ENCODE measurements around the gene EML3.
"Not testable (repeated sequence)": the region's sequence is repeated elsewhere in the genome, so short reads cannot be mapped to it uniquely, and the experiment has no call there.

EML3 gene

DNA sequence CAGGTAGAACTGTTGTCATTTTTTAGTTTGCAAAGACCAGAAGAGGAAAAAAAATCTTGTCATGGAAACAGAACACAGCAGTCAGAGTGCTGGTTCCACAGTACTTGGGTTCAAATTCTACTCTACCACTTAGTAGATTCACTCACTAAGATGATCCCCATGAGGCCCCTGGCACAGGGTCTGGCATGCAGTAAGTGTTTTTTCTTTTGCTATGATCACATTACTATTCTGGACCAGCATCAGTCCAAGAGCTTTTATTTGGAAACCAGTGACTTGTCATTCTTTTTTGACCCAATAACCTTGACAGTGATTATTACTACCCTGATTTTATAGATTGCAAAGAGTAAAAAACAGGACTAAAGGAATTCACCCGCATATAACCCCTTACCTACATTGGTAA is 43.0 kb downstream of the EML3 start:
- DNase-seq, result no peak

DNA sequence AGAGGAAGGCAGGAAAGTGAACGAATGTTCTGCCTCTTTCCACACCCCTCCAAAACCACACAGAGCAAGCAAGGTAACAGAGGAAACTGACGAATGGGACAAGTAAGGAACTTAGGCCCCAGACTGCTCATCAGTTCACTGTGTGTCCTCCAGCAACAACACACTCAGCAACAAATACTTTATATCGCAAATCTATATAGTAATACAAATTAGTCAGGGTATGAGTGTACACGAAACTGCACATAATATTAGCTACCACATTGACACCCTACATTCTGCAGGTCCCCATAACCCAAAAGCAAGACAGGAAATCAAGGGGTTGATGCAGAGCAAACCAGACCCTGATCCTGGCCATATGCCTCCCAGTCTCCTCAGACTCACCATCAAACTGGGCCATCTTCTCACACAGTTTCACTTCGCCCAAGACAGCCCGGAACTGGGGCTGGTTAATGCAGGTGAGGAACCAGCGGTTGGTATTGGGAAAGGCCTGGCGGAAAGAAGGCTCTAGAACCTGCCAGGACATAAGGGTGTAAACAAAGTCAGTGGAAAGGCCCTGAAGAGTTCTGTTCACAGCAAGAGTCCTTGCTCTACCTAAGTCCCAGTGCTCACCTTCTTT is 45.4 kb downstream of the EML3 start:
- DNase-seq, result no peak

GRCh38 chr11:62566247-62566646 is 46.3 kb downstream of the EML3 start:
- no peak for DNase-seq

DNA sequence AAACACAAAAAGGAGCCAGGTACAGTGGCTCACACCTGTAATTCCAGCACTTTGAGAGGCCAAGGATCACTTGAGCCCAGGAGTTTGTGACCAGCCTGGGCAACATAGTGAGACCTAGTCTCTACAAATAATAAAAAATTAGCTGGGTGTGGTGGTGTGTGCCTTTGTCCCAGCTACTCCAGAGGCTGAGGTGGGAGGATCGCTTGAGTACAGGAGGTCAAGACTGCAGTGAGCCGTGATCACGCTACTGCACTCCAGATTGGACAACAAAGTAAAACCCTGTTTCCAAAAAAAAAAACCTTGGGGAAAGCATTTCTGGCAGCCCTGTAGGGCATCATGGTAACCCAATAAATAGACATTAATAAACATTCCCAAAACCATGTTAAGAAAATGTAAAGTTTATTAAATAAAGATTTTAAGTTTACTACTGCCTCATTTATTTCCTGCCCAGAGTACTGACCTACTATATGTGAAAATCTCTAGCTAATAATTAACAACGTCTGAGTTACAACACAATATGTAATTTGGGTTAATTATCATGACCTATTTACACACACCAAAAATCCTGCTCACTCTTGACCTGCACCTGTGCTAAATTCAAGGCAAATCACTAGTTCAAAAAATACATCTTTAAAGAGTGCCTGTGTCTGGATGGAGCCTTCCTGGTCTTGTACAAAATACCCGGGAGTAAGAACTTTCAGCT is 47.3 kb downstream of the EML3 start:
- no peak for DNase-seq

- not testable (repeated sequence) for DNase-seq
These were observed 50.8 kb downstream of the EML3 start for GRCh38 chr11:62561677-62562230.

- peak; percentile 85 to 92 (median 89) for DNase-seq
These were observed 51.9 kb downstream of the EML3 start for GRCh38 chr11:62560566-62561103.

- not testable (repeated sequence) for DNase-seq
These were observed 52.9 kb downstream of the EML3 start for GRCh38 chr11:62559626-62560025.

DNA sequence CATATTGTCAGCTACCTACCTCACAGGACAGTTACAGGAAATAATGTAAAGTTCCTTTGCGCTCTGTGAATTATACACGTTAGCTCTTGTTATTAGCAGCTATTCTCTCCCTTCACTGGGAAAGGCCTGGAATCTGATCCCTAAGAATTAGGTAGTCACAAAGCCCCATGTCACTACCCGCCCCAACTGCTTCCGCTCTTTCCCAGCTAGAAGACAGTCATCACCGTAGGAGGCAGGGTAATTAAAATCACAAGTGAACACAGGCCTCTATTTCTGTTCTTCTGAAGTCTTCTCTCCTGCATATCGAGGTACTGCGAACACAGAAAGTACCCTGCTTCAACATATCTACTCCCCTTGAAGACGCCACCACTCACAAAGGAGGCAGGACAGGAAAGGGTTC is 53.4 kb downstream of the EML3 start:
- DNase-seq, result no peak

DNA sequence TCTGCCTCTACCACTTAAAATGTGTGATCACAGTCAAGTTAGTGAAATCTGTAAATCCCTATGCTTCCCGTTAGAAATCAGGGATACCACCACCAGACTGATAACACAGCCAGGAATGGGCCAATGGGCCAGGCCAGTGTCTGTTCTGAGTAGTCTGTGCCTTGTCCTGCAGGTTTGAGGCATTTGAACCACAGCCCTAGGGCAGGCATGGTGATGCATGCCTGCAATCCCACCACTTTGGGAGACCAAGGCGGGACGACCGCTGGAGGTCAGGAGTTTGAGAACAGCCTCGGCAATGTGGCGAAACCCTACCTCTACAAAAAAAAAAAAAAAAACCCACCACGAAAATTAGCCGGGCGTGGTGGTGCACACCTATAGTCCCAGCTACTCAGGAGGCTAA is 53.9 kb downstream of the EML3 start:
- DNase-seq, result no peak

DNA sequence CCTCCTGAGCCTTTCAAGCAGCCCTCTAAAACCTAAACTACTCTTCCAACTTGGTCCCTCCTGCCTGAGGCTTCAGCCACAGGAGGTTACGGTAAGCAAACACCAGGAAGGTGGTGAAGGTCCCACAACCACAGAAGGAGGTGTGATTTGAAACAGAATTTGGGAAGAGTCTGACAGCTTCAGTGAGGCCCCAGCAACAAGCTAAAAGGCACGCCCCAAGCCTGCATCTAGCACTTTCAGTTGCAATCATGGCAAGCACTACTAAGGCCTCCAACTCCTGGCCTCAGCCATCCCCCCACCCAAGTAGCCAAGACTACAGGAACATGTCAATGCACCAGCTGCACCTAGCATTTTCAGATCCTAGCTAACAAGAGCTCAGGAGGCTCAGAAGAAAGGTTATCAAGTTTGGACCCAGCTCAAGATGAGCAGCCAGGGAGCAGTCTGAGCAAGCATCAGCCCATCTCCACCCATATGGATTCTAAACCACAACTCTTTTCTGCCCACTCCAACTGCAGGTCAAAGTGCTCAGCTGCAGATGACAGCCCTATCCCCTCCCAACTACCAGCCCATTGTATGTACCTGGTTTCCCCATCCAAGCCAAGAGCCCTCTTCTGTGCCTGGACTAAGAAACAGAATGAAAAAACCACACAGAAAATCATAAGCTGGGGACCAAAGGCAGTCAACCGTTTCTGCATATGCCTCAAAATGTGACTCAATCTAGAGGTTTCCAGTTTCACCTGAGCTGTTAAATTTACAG is 55.5 kb downstream of the EML3 start:
- no peak for DNase-seq

- DNase-seq, result peak; percentile 92 to 96 (median 94)
These were observed 56.3 kb downstream of the EML3 start for GRCh38 chr11:62556108-62556874.

- peak; percentile 83 to 93 (median 91) for DNase-seq
These were observed 57.0 kb downstream of the EML3 start for GRCh38 chr11:62555464-62556107.

GRCh38 chr11:62554387-62555167 is 58.0 kb downstream of the EML3 start:
- peak in 1 of 4 experiments; percentile 24 for DNase-seq

- peak; percentile 45 to 79 (median 61) for DNase-seq
These were observed 58.7 kb downstream of the EML3 start for GRCh38 chr11:62553839-62554361.

GRCh38 chr11:62553080-62553838 is 59.3 kb downstream of the EML3 start:
- DNase-seq, result peak; percentile 83 to 93 (median 92)

DNA sequence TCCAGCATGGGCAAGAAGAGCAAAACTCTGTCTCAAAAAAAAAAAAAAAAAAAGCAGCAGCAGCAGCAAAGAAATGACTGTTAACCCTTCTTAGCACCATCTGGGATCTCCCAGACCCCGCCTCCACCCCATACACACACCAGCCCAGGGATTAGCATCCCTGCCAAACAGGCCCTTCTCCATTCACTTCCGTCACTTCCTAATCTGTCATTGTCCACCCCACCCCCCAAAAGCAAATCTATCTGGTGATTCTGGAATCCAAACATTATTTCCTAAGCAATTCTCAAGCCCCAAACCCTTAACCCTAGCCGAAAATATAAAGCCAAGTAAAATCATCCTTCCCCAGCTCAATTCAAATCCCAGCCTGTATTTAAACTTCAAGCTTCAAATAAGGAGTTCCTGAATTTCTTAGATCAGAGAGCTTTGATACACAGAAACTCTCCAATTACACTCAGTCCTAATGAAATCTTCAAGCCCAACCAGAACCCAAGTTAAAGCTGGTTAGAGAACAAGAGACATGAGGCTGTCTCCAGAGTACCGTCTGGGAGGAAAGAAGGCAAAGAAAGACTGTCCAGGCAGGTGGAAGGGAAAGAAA is 60.0 kb downstream of the EML3 start:
- DNase-seq, result peak in 3 of 4 experiments; percentile 26 to 27 (median 27)

All from suppressor macrophage (primary cell).